Suprapubic skin (tissue), 4 donors: Measurements from ENCODE around the gene GNAT2.

Experiments
- EP300 ChIP-seq: sonication (generic); formaldehyde crosslinking; IDR thresholded peaks from one replicate; pipeline ENCODE4 v1.6.1; 2017; ENCODE audit warnings: antibody characterized with exemption
- POLR2A ChIP-seq, 2 donors: fragments of 450-650 bp; IDR thresholded peaks; one replicate each; pipeline ENCODE4 v1.6.1; 2017; ENCODE audit warnings: antibody characterized with exemption in 2 of 2, mild to moderate bottlenecking in 2 of 2, moderate library complexity in 2 of 2
- POLR2AphosphoS5 ChIP-seq, 3 donors: sonication (generic); formaldehyde crosslinking; IDR thresholded peaks; one replicate each; pipeline ENCODE4 v1.6.1; 2017; ENCODE audit warnings: antibody characterized with exemption in 3 of 3
- TF ChIP-seq, protein P1 (sequence below), 2 donors: fragments of 200-600 bp in 1 of 2; fragments of 450-650 bp in 1 of 2; sonication (generic) in 1 of 2; IDR thresholded peaks; one replicate each; pipeline ENCODE4 v1.5.1; 2016 to 2019; ENCODE audit warnings: antibody characterized with exemption in 2 of 2, mild to moderate bottlenecking in 1 of 2, moderate library complexity in 1 of 2

DNA sequence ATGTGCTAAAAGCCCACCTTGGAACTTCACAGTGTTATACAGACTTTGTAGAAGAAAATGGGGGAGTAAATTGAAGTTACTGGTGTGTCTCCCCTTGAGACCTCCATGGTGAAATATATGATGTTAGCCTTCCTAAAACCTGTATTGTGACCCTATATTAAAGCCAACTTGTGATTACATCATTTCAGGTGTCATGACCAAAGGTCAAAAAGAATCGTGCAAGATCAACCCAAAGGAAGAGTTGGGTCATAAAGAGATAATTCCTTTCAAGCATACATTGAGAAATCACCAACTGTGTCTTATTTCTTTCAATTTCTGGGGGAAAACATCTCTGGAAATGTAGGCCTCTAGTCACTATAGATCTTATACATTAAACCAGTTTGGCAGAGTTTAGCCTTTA is 34.6 kb downstream of the GNAT2 start:
- TF ChIP-seq, protein P1, sequence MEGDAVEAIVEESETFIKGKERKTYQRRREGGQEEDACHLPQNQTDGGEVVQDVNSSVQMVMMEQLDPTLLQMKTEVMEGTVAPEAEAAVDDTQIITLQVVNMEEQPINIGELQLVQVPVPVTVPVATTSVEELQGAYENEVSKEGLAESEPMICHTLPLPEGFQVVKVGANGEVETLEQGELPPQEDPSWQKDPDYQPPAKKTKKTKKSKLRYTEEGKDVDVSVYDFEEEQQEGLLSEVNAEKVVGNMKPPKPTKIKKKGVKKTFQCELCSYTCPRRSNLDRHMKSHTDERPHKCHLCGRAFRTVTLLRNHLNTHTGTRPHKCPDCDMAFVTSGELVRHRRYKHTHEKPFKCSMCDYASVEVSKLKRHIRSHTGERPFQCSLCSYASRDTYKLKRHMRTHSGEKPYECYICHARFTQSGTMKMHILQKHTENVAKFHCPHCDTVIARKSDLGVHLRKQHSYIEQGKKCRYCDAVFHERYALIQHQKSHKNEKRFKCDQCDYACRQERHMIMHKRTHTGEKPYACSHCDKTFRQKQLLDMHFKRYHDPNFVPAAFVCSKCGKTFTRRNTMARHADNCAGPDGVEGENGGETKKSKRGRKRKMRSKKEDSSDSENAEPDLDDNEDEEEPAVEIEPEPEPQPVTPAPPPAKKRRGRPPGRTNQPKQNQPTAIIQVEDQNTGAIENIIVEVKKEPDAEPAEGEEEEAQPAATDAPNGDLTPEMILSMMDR (IDR thresholded peaks at IDR 0.05): no peak
- TF ChIP-seq POLR2AphosphoS5 (IDR thresholded peaks at IDR 0.05) (no peak), POLR2A (IDR thresholded peaks at IDR 0.05) (no peak), EP300 (no peak)
